Skeletal muscle satellite cell (primary cell): ENCODE results near the gene FUS.
"Not testable (repeated sequence)": the region's sequence is repeated elsewhere in the genome, so short reads cannot be mapped to it uniquely, and the experiment has no call there.

ENCODE experiments used
- H3K27me3 ChIP-seq: 2 replicates; pipeline ENCODE4 v1.7.0; 2013; ENCODE audit warnings: low read length; ENCODE audit not compliant: control insufficient read depth, insufficient read depth
- H3K36me3 ChIP-seq: 2 replicates; pipeline ENCODE4 v1.7.0; 2013; ENCODE audit warnings: mild to moderate bottlenecking, control low read depth, low read length; ENCODE audit not compliant: insufficient read depth
- H3K4me1 ChIP-seq: 2 replicates; pipeline ENCODE4 v1.7.0; 2013; ENCODE audit warnings: low read length; ENCODE audit not compliant: control insufficient read depth, insufficient read depth
- H3K4me2 ChIP-seq: 2 replicates; pipeline ENCODE4 v1.7.0; 2013; ENCODE audit warnings: mild to moderate bottlenecking, low read length
- H3K4me3 ChIP-seq: 2 replicates; pipeline ENCODE4 v1.7.0; 2013; ENCODE audit warnings: low read length
- H3K9ac ChIP-seq: 2 replicates; pipeline ENCODE4 v1.7.0; 2013; ENCODE audit warnings: mild to moderate bottlenecking, low read depth, low read length, moderate library complexity
- H3K9me3 ChIP-seq: replicated peaks from 2 replicates; pipeline ENCODE4 v1.7.0; 2013; ENCODE audit warnings: mild to moderate bottlenecking, control low read depth, low read length

Gene FUS

GRCh38 chr16:31136287-31136662 is 43.7 kb upstream of the FUS start:
- H3K36me3 ChIP-seq: peaks cover 6% of the 10 kb centered on the region
- peaks cover 19% of the 10 kb centered on the region for H3K4me1 ChIP-seq
- no peak overlapping the region for H3K4me2 ChIP-seq
- no peak overlapping the region for H3K4me3 ChIP-seq
- H3K9me3 ChIP-seq: no peaks in the 10 kb centered on the region
- H3K27me3 ChIP-seq: no peaks in the 10 kb centered on the region
- H3K9ac ChIP-seq: no peak overlapping the region

GRCh38 chr16:31136822-31137499 is 43.0 kb upstream of the FUS start:
- not testable (repeated sequence) for H3K9ac ChIP-seq, H3K36me3 ChIP-seq, H3K4me3 ChIP-seq, H3K9me3 ChIP-seq, H3K27me3 ChIP-seq, H3K4me2 ChIP-seq
- peaks cover 26% of the 10 kb centered on the region for H3K4me1 ChIP-seq

GRCh38 chr16:31138621-31139578 is 41.0 kb upstream of the FUS start:
- Histone ChIP-seq H3K4me3 (no peak overlapping the region), H3K36me3 (no peaks in the 10 kb centered on the region), H3K27me3 (no peaks in the 10 kb centered on the region), H3K4me1 (peaks cover 30% of the 10 kb centered on the region), H3K9ac (no peak overlapping the region), H3K4me2 (peak overlapping the region; percentile 28), H3K9me3 (no peaks in the 10 kb centered on the region)

GRCh38 chr16:31141071-31141469 is 38.9 kb upstream of the FUS start:
- Histone ChIP-seq H3K4me3 (peak overlapping the region; percentile 46), H3K4me1 (peaks cover 27% of the 10 kb centered on the region), H3K4me2 (peak overlapping the region; percentile 75)
- H3K9me3 ChIP-seq, H3K27me3 ChIP-seq, H3K36me3 ChIP-seq, H3K9ac ChIP-seq: not testable (repeated sequence)

- Histone ChIP-seq H3K4me1 (peaks cover 27% of the 10 kb centered on the region), H3K27me3 (peaks cover 11% of the 10 kb centered on the region), H3K9me3 (no peaks in the 10 kb centered on the region), H3K4me3 (peak overlapping the region; percentile 46), H3K9ac (peak overlapping the region; percentile 44), H3K36me3 (no peaks in the 10 kb centered on the region), H3K4me2 (peak overlapping the region; percentile 75)
These were observed 38.3 kb upstream of the FUS start for GRCh38 chr16:31141489-31142108.

- Histone ChIP-seq H3K9me3 (no peaks in the 10 kb centered on the region), H3K9ac (peak overlapping the region; percentile 73), H3K4me2 (peak overlapping the region; percentile 95), H3K4me1 (peaks cover 27% of the 10 kb centered on the region), H3K27me3 (peaks cover 18% of the 10 kb centered on the region), H3K36me3 (no peaks in the 10 kb centered on the region), H3K4me3 (peak overlapping the region; percentile 71)
These were observed 37.6 kb upstream of the FUS start for GRCh38 chr16:31142109-31143010.

GRCh38 chr16:31143011-31143693 is 36.8 kb upstream of the FUS start:
- peak overlapping the region; percentile 71 for H3K4me3 ChIP-seq
- H3K27me3 ChIP-seq: peaks cover 26% of the 10 kb centered on the region
- peaks cover 26% of the 10 kb centered on the region for H3K4me1 ChIP-seq
- no peaks in the 10 kb centered on the region for H3K9me3 ChIP-seq
- H3K36me3 ChIP-seq: no peaks in the 10 kb centered on the region
- peak overlapping the region; percentile 95 for H3K4me2 ChIP-seq
- peak overlapping the region; percentile 73 for H3K9ac ChIP-seq

GRCh38 chr16:31143694-31144148 is 36.2 kb upstream of the FUS start:
- Histone ChIP-seq H3K9ac (no peak overlapping the region), H3K4me3 (no peak overlapping the region), H3K27me3 (peaks cover 32% of the 10 kb centered on the region), H3K9me3 (no peaks in the 10 kb centered on the region), H3K36me3 (no peaks in the 10 kb centered on the region), H3K4me1 (peaks cover 21% of the 10 kb centered on the region), H3K4me2 (no peak overlapping the region)

GRCh38 chr16:31144418-31144817 is 35.5 kb upstream of the FUS start:
- H3K27me3 ChIP-seq: peaks cover 37% of the 10 kb centered on the region

GRCh38 chr16:31145398-31145990 is 34.4 kb upstream of the FUS start:
- Histone ChIP-seq H3K4me2 (no peak overlapping the region), H3K9me3 (no peaks in the 10 kb centered on the region), H3K27me3 (peaks cover 38% of the 10 kb centered on the region), H3K4me1 (peaks cover 14% of the 10 kb centered on the region), H3K4me3 (no peak overlapping the region), H3K9ac (no peak overlapping the region), H3K36me3 (no peaks in the 10 kb centered on the region)

More at GRCh38 chr16:31144418-31144817, 35.5 kb upstream of the FUS start:
- not testable (repeated sequence) for H3K4me2 ChIP-seq, H3K36me3 ChIP-seq, H3K4me3 ChIP-seq, H3K9ac ChIP-seq, H3K9me3 ChIP-seq
- peaks cover 14% of the 10 kb centered on the region for H3K4me1 ChIP-seq
